ENCODE measurements around the gene PGS1. TPM values are rescaled to one million over a fixed set of nuclear protein-coding genes. Genes with fewer than 3 reads are reported as not detected.

PGS1 gene
- total and polyA plus RNA-seq, 2 of the 8 experiments (the other 6 are each of a cell fraction or from before 2014, with no cell fraction given): 46.7 to 60.0 TPM

Small RNA genes within 50 kb of the gene (small RNA-seq; reads per million reads assigned to genes)
- not detected for gene RF00415 (ENCODE audit: insufficient read depth)
- not detected for gene RN7SL236P (ENCODE audit: insufficient read depth)

Other genes with a start within 250 kb of the PGS1 start
- 73.1 and 77.6 TPM in 2 replicates for gene TMC6, start 249.9 kb upstream of the PGS1 start, total RNA-seq (2021; fragmentation: NEBNext Ultra II Directional; extraction: Animal tissue kit (Norgen Biotek cat#: 25700))
- gene TMC6, start 249.9 kb upstream of the PGS1 start, polyA plus RNA-seq (2011; rRNA removed): 39.4 and 60.4 TPM in 2 replicates
- gene TMC8, start 247.9 kb upstream of the PGS1 start, total RNA-seq (2021; fragmentation: NEBNext Ultra II Directional; extraction: Animal tissue kit (Norgen Biotek cat#: 25700)): 2.0 and 2.8 TPM in 2 replicates
- gene TMC8, start 247.9 kb upstream of the PGS1 start, polyA plus RNA-seq (2011; rRNA removed): 1.00 and 3.0 TPM in 2 replicates
- not detected in 2 replicates for gene C17orf99, start 232.3 kb upstream of the PGS1 start, total RNA-seq (2021; fragmentation: NEBNext Ultra II Directional; extraction: Animal tissue kit (Norgen Biotek cat#: 25700))
- gene C17orf99, start 232.3 kb upstream of the PGS1 start, polyA plus RNA-seq (2011; rRNA removed): not detected in 2 replicates
- 48.4 and 50.0 TPM in 2 replicates for gene SYNGR2, start 210.1 kb upstream of the PGS1 start, total RNA-seq (2021; fragmentation: NEBNext Ultra II Directional; extraction: Animal tissue kit (Norgen Biotek cat#: 25700))
- 139 and 209 TPM in 2 replicates for gene SYNGR2, start 210.1 kb upstream of the PGS1 start, polyA plus RNA-seq (2011; rRNA removed)
- gene TK1, start 191.6 kb upstream of the PGS1 start, total RNA-seq (2021; fragmentation: NEBNext Ultra II Directional; extraction: Animal tissue kit (Norgen Biotek cat#: 25700)): 66.9 and 76.5 TPM in 2 replicates
- 147 and 170 TPM in 2 replicates for gene TK1, start 191.6 kb upstream of the PGS1 start, polyA plus RNA-seq (2011; rRNA removed)
- 53.0 and 54.8 TPM in 2 replicates for gene AFMID, start 191.3 kb upstream of the PGS1 start, total RNA-seq (2021; fragmentation: NEBNext Ultra II Directional; extraction: Animal tissue kit (Norgen Biotek cat#: 25700))
- 49.0 and 61.6 TPM in 2 replicates for gene AFMID, start 191.3 kb upstream of the PGS1 start, polyA plus RNA-seq (2011; rRNA removed)
- 106 and 108 TPM in 2 replicates for gene BIRC5, start 164.4 kb upstream of the PGS1 start, total RNA-seq (2021; fragmentation: NEBNext Ultra II Directional; extraction: Animal tissue kit (Norgen Biotek cat#: 25700))
- 42.2 and 48.8 TPM in 2 replicates for gene BIRC5, start 164.4 kb upstream of the PGS1 start, polyA plus RNA-seq (2011; rRNA removed)
- gene TMEM235, start 147.0 kb upstream of the PGS1 start, total RNA-seq (2021; fragmentation: NEBNext Ultra II Directional; extraction: Animal tissue kit (Norgen Biotek cat#: 25700)): 0.15 TPM in 1 of 2 replicates, not detected in the other
- 0.05 and 0.14 TPM in 2 replicates for gene TMEM235, start 147.0 kb upstream of the PGS1 start, polyA plus RNA-seq (2011; rRNA removed)
- gene SOCS3, start 18.6 kb upstream of the PGS1 start, total RNA-seq (2021; fragmentation: NEBNext Ultra II Directional; extraction: Animal tissue kit (Norgen Biotek cat#: 25700)): 47.9 and 49.4 TPM in 2 replicates
- gene SOCS3, start 18.6 kb upstream of the PGS1 start, polyA plus RNA-seq (2011; rRNA removed): 10.1 and 15.2 TPM in 2 replicates
- 0.67 and 1.1 TPM in 2 replicates for gene DNAH17, start 198.7 kb downstream of the PGS1 start, total RNA-seq (2021; fragmentation: NEBNext Ultra II Directional; extraction: Animal tissue kit (Norgen Biotek cat#: 25700))
- 0.14 and 0.19 TPM in 2 replicates for gene DNAH17, start 198.7 kb downstream of the PGS1 start, polyA plus RNA-seq (2011; rRNA removed)